Type B pancreatic cell (in vitro differentiated cells): ENCODE measurements around the gene JAK3. TPM values are rescaled to one million over a fixed set of nuclear protein-coding genes. Genes with fewer than 3 reads are reported as not detected.
A peak's percentile ranks its signal among the peaks of the same experiment; 100 is the strongest.

Source experiments
- DNase-seq: peaks from one replicate; pipeline ENCODE4 v3.0.0; 2021; ENCODE audit warnings: mixed read lengths; ENCODE audit not compliant: unreplicated experiment; ENCODE audit errors: extremely low spot score
- H3K27ac Mint-ChIP-seq: 2 replicates; pipeline ENCODE4 v1.8.0; 2021; ENCODE audit warnings: mild to moderate bottlenecking, mixed read lengths
- H3K27me3 Mint-ChIP-seq: 2 replicates; pipeline ENCODE4 v1.8.0; 2021; ENCODE audit warnings: mixed read lengths
- H3K36me3 Mint-ChIP-seq: 2 replicates; pipeline ENCODE4 v1.8.0; 2021; ENCODE audit warnings: mixed read lengths
- H3K4me1 Mint-ChIP-seq: one replicate; pipeline ENCODE4 v1.8.0; 2021; ENCODE audit warnings: mixed read lengths; ENCODE audit not compliant: unreplicated experiment
- H3K4me3 Mint-ChIP-seq: 2 replicates; pipeline ENCODE4 v1.8.0; 2021; ENCODE audit warnings: mild to moderate bottlenecking, mixed read lengths
- H3K9me3 Mint-ChIP-seq: 2 replicates; pipeline ENCODE4 v1.8.0; 2021; ENCODE audit warnings: mixed read lengths
- CTCF ChIP-seq: fragments of 200-600 bp; sonication (generic); conservative IDR thresholded peaks from 2 replicates; pipeline ENCODE4 v1.5.0; 2021; ENCODE audit warnings: antibody characterized with exemption, mild to moderate bottlenecking
- total RNA-seq: library from RNA; stranded (reverse); gene quantifications from 2 replicates; pipeline ENCODE4 v1.2.1, GENCODE V29; 2021; ENCODE audit warnings: low replicate concordance

Gene JAK3
- total RNA-seq, 1 donor from 2014 or later, result 4.3 TPM

GRCh38 chr19:17855280-17856152 is 7.7 kb upstream of the JAK3 start:
- Mint-ChIP-seq H3K27ac (peak overlapping the region; percentile 55), H3K4me1 (peaks cover 15% of the 10 kb centered on the region)
- peak; percentile 89 for DNase-seq

GRCh38 chr19:17854061-17854460 is 6.3 kb upstream of the JAK3 start:
- DNase-seq, result no peak
- no peak for TF ChIP-seq CTCF
- no peak overlapping the region for H3K27ac Mint-ChIP-seq
- no peaks in the 10 kb centered on the region for H3K9me3 Mint-ChIP-seq
- peaks cover 6% of the 10 kb centered on the region for H3K4me1 Mint-ChIP-seq
- H3K27me3 Mint-ChIP-seq, result peaks cover 6% of the 10 kb centered on the region
- H3K36me3 Mint-ChIP-seq, result no peaks in the 10 kb centered on the region
- H3K4me3 Mint-ChIP-seq, result no peak overlapping the region

More at GRCh38 chr19:17855280-17856152, 7.7 kb upstream of the JAK3 start:
- Mint-ChIP-seq H3K27me3 (peaks cover 6% of the 10 kb centered on the region), H3K4me3 (peak overlapping the region; percentile 25), H3K36me3 (peaks cover 10% of the 10 kb centered on the region), H3K9me3 (no peaks in the 10 kb centered on the region)
- peak; percentile 97 for TF ChIP-seq CTCF

GRCh38 chr19:17848595-17849292 is 962 bp upstream of the JAK3 start:
- Mint-ChIP-seq H3K9me3 (no peaks in the 10 kb centered on the region), H3K36me3 (no peaks in the 10 kb centered on the region), H3K4me3 (no peak overlapping the region), H3K27ac (no peak overlapping the region), H3K4me1 (no peaks in the 10 kb centered on the region), H3K27me3 (peaks cover 4% of the 10 kb centered on the region)
- no peak for TF ChIP-seq CTCF
- DNase-seq, result no peak

- TF ChIP-seq CTCF, result no peak
- Mint-ChIP-seq H3K27me3 (peaks cover 5% of the 10 kb centered on the region), H3K4me1 (no peaks in the 10 kb centered on the region), H3K4me3 (no peak overlapping the region), H3K27ac (no peak overlapping the region), H3K36me3 (no peaks in the 10 kb centered on the region), H3K9me3 (no peaks in the 10 kb centered on the region)
- DNase-seq, result no peak
These were observed 1.6 kb downstream of the JAK3 start for GRCh38 chr19:17846146-17846545.

GRCh38 chr19:17843908-17844490 is 3.8 kb downstream of the JAK3 start:
- Mint-ChIP-seq H3K9me3 (no peaks in the 10 kb centered on the region), H3K27me3 (peaks cover 18% of the 10 kb centered on the region), H3K27ac (no peak overlapping the region), H3K36me3 (no peaks in the 10 kb centered on the region), H3K4me1 (no peaks in the 10 kb centered on the region), H3K4me3 (no peak overlapping the region)
- no peak for DNase-seq
- no peak for TF ChIP-seq CTCF
